NT2/D1 (cell line): ENCODE measurements around the gene NCOA3.

Experiments used
- SUZ12 ChIP-seq: IDR thresholded peaks from 2 replicates; pipeline ENCODE4 v1.6.1; 2011; ENCODE audit not compliant: insufficient read length, insufficient read depth; ENCODE audit errors: extremely low read depth
- YY1 ChIP-seq: IDR thresholded peaks from 2 replicates; pipeline ENCODE4 v1.6.1; 2011; ENCODE audit not compliant: insufficient read length, insufficient read depth
- ZNF274 ChIP-seq: IDR thresholded peaks from 2 replicates; pipeline ENCODE4 v1.6.1; 2011; ENCODE audit warnings: mild to moderate bottlenecking, low read depth, low read length

DNA sequence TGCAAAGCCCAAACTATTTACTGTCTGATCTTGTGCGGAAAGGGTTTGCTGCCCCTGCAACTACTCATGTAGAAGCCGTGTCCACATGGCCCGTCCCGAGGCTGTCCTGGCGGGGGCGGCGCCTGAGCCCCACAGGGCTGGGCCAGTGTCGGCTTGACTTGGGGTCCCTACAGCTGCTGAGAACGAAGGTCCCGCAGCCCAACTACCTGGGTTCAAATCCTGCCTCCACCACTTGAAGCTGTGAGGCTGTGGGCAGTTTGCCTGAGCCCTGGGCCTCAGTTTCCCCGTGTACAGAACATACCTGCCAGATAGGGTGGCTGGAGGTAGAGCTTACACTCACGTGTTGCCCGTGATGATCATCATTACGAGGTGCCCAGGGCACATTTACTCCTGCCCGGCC lies 172.5 kb downstream of the NCOA3 start:
- TF ChIP-seq SUZ12: no peak
- no peak for TF ChIP-seq YY1
- TF ChIP-seq ZNF274: no peak
